PC-9 (cell line): ENCODE data around the gene GBP5.

Source experiments
- EZH2 ChIP-seq: fragments of 200-600 bp; sonication (generic); IDR thresholded peaks from 2 replicates; pipeline ENCODE4 v1.8.0; 2017; ENCODE audit warnings: antibody characterized with exemption, low read depth
- TF ChIP-seq, protein P1 (sequence below): fragments of 200-600 bp; sonication (generic); conservative IDR thresholded peaks from 2 replicates; pipeline ENCODE4 v1.6.1; 2017; ENCODE audit warnings: mixed run types, antibody characterized with exemption, mild to moderate bottlenecking, moderate library complexity

DNA sequence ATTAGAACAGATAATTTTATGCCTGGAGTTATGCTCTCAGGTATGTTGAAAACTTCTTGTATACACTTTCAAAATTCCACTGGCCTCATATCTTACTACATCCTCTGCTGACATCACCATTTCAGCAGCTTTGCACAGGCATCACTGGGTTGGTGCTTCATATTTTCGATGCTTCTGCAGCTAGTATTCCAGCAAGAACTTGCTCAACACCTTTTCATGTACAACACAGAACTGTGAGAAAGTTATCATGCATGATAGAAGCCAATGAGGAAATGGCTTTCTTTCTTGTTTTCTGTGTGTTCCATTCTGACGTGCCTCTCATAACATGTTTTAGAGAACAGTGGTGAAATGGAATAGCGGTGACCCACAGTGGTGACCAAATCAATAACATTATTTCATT lies 5.1 kb upstream of the GBP5 start:
- TF ChIP-seq, protein P1, sequence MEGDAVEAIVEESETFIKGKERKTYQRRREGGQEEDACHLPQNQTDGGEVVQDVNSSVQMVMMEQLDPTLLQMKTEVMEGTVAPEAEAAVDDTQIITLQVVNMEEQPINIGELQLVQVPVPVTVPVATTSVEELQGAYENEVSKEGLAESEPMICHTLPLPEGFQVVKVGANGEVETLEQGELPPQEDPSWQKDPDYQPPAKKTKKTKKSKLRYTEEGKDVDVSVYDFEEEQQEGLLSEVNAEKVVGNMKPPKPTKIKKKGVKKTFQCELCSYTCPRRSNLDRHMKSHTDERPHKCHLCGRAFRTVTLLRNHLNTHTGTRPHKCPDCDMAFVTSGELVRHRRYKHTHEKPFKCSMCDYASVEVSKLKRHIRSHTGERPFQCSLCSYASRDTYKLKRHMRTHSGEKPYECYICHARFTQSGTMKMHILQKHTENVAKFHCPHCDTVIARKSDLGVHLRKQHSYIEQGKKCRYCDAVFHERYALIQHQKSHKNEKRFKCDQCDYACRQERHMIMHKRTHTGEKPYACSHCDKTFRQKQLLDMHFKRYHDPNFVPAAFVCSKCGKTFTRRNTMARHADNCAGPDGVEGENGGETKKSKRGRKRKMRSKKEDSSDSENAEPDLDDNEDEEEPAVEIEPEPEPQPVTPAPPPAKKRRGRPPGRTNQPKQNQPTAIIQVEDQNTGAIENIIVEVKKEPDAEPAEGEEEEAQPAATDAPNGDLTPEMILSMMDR = no peak
- TF ChIP-seq EZH2 = no peak
